ENCODE results near the gene DPT. TPM values are rescaled to one million over a fixed set of nuclear protein-coding genes. Genes with fewer than 3 reads are reported as not detected.

The DPT gene
- total RNA-seq = not detected in 2 replicates

DNA sequence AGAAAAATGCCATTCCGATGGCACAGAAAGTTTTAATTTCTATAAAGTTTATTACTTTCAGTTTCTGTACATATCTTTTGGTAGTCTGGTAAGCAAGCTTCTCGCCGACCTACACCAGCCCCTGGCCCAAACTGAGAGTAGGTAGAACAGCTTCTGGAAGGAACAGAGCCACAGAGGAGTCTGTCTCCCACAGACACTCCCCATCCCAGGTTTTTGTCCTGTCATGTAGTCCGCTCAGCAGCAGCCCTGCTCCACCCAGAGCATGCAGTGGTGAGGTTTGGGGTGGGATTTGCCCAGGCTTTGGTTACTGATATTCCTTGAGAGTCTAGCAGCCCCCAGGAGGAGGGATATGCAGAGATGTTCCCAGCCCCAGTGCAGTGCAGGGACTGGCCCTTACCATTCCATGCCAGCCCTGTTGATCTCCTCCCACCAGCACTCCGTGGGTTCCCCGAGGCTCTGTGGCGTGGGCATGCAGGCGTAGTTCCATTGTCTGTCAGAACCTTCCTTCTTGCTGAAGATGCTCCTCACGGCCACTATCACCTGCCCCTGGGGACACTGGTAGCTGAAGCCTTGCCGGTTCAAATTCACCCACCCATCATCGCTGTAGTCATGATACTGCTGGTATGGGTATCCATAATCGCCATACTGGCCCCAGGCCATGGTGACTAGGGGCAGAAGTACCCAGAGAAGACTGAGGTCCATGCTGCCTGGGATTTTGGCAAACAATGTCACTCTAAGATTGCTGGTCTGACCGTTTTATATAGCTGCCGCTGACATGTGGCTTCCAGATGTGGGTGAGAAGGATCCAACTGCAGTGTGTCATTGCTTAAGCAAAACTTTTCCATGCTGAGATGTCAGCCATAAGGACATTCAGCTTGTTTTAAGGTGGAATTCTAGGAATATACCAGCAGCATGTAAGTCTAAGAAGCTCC, at the start of gene DPT:
Gene DPT, minus strand, starts transcription at position 734 of the 932 bp plus-strand sequence. Its CDS starts 32 bp downstream, at position 702.

Other genes with a start within 250 kb of the DPT start
- gene XCL2, start 185.2 kb downstream of the DPT start, total RNA-seq = not detected in 2 replicates
- not detected in 2 replicates for gene XCL1, start 152.6 kb downstream of the DPT start, total RNA-seq